Measurements from ENCODE around the gene ZNF655.

DNA sequence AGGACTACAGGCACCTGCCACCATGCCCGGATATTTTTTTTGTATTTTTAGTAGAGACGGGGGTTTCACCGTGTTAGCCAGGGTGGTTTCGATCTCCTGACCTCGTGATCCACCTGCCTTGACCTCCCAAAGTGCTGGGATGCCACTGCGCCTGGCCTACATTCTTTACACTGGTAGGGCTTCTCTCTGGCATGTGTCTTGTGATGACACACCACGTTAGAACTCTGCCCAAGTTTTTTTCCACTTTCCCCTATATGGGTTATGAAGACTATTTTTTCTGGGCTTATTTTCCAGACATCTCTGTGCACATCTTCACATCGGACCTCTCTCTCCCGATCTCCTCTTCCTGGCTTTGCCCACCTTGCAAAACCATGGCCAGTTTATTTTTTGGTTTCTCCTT lies 17.2 kb upstream of the ZNF655 start:
- TF ChIP-seq, protein P1, sequence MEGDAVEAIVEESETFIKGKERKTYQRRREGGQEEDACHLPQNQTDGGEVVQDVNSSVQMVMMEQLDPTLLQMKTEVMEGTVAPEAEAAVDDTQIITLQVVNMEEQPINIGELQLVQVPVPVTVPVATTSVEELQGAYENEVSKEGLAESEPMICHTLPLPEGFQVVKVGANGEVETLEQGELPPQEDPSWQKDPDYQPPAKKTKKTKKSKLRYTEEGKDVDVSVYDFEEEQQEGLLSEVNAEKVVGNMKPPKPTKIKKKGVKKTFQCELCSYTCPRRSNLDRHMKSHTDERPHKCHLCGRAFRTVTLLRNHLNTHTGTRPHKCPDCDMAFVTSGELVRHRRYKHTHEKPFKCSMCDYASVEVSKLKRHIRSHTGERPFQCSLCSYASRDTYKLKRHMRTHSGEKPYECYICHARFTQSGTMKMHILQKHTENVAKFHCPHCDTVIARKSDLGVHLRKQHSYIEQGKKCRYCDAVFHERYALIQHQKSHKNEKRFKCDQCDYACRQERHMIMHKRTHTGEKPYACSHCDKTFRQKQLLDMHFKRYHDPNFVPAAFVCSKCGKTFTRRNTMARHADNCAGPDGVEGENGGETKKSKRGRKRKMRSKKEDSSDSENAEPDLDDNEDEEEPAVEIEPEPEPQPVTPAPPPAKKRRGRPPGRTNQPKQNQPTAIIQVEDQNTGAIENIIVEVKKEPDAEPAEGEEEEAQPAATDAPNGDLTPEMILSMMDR (conservative IDR thresholded peaks at IDR 0.05; ENCODE audit: low read depth, low read length), result no peak
- TF ChIP-seq POLR2A (IDR thresholded peaks at IDR 0.05; ENCODE audit: low read depth, low read length) (no peak), NFE2L2 (IDR thresholded peaks at IDR 0.05; ENCODE audit: low read depth, low read length) (no peak), FOS (IDR thresholded peaks at IDR 0.05; ENCODE audit: low read depth, low read length) (no peak), SMC3 (IDR thresholded peaks at IDR 0.05; ENCODE audit: low read depth, low read length) (no peak), MXI1 (IDR thresholded peaks at IDR 0.05; ENCODE audit: borderline replicate concordance, low read depth, low read length) (no peak)

Data from IMR-90 (cell line).